ENCODE results near the gene NFYC.
A peak's percentile ranks its signal among the peaks of the same experiment; 100 is the strongest.

NFYC gene

DNA sequence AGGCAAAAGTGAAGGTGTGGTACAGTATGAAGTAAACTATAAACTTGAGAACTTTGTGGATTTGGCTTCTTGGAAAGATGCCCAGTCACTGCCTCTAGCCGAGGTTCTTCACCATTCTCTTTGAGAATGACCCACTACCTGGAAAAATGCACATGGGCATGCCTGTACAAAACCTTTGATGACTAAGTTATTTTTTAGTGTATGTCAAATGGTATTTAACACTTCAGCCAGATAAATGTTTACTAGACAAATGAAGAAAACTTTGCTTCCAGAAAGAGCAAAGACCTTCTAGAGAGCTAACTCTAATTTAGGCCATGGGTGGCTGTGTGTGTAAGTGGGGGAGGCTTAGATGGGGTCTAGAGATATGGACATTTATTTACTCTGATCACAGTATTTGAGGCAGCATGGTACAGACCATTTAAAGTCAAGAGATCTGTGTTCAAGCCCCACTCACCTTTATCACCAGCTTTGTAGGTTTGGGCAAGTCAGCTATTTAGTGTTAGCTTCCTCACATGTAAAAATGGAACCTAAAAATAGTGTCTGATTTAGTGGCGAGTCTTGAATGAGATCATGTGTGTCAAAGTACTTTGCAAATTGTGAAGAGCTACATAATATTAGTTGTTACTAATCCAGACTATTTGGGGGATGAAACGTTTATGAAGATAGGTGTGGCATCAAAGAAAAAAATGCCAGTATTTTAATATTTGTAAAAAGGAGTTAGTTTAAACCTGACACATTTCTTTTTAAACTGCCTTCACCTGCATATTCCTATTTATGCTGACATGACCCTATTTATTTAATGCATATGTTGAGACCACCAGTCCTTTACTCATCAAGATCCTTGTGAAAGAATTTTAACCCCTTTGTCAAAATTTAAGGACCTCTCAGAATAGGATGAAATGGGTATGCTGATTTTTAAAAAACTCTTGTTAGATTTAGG is 20.2 kb downstream of the NFYC start:
- no peaks in the 10 kb centered on the region for H3K27me3 Mint-ChIP-seq (ENCODE audit: low read depth, poor library complexity)
- DNase-seq, result no peak

DNA sequence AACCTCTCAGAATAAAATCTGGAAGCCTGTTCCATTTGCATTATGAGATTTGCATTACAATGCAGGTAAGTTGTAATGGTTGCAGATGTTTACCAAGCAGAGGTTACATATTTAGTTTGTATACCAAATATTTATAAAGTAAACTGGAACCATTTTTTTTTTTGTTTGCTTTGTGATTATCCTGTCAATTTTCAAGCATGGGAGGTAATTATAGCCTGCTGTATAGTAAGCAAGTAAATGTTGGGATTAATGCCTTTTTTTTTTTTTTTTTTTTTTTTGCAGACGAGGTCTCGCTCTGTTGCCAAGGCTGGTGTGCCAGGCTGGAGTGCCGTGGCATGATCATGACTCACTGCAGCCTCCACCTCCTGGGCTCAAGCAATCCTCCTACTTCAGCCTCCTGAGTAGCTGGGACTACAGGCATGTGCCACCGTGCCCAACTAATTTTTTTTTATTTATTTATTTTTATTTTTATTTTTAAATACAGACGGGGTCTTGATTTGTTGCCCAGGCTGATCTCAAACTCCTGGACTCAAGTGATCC is 21.0 kb downstream of the NFYC start:
- Mint-ChIP-seq H3K9me3 (no peaks in the 10 kb centered on the region), H3K27ac (no peak overlapping the region), H3K4me1 (peaks cover 42% of the 10 kb centered on the region), H3K4me3 (no peak overlapping the region), H3K36me3 (ENCODE audit: low read depth) (peaks cover 9% of the 10 kb centered on the region), H3K27me3 (ENCODE audit: low read depth, poor library complexity) (no peaks in the 10 kb centered on the region)
- no peak for DNase-seq
- TF ChIP-seq, protein P1, sequence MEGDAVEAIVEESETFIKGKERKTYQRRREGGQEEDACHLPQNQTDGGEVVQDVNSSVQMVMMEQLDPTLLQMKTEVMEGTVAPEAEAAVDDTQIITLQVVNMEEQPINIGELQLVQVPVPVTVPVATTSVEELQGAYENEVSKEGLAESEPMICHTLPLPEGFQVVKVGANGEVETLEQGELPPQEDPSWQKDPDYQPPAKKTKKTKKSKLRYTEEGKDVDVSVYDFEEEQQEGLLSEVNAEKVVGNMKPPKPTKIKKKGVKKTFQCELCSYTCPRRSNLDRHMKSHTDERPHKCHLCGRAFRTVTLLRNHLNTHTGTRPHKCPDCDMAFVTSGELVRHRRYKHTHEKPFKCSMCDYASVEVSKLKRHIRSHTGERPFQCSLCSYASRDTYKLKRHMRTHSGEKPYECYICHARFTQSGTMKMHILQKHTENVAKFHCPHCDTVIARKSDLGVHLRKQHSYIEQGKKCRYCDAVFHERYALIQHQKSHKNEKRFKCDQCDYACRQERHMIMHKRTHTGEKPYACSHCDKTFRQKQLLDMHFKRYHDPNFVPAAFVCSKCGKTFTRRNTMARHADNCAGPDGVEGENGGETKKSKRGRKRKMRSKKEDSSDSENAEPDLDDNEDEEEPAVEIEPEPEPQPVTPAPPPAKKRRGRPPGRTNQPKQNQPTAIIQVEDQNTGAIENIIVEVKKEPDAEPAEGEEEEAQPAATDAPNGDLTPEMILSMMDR (IDR thresholded peaks at IDR 0.05), result no peak

More for the DNA sequence above, 20.2 kb downstream of the NFYC start:
- H3K4me1 Mint-ChIP-seq, result peaks cover 42% of the 10 kb centered on the region
- H3K9me3 Mint-ChIP-seq, result no peaks in the 10 kb centered on the region
- H3K36me3 Mint-ChIP-seq (ENCODE audit: low read depth), result peaks cover 9% of the 10 kb centered on the region
- TF ChIP-seq, protein P1 (IDR thresholded peaks at IDR 0.05), result no peak
- peak overlapping the region; percentile 100 for H3K4me3 Mint-ChIP-seq
- peak overlapping the region; percentile 56 for H3K27ac Mint-ChIP-seq

DNA sequence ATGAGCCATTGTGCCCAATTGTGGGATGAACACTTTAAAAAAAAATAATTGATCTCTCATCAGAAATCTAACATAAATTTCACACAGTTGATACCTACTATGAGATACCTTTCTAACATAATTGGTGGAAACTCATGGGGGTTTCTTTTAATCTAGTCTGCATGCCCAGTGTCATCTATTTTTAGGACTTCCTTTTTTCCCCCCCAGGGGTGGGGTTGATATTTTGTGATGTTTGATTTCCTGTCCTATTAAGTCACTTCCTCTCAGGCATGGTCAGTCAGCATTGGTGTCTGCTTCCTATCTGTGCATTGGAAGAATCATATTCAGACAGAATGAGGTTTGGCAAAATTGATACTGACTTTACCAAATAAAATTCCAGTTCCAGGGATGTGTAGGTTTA is 21.5 kb downstream of the NFYC start:
- no peaks in the 10 kb centered on the region for H3K9me3 Mint-ChIP-seq
- H3K4me1 Mint-ChIP-seq, result peaks cover 42% of the 10 kb centered on the region
- no peaks in the 10 kb centered on the region for H3K27me3 Mint-ChIP-seq (ENCODE audit: low read depth, poor library complexity)
- no peak overlapping the region for H3K27ac Mint-ChIP-seq
- DNase-seq, result no peak
- TF ChIP-seq, protein P1 (IDR thresholded peaks at IDR 0.05), result no peak
- H3K36me3 Mint-ChIP-seq (ENCODE audit: low read depth), result peaks cover 9% of the 10 kb centered on the region
- H3K4me3 Mint-ChIP-seq, result no peak overlapping the region

DNA sequence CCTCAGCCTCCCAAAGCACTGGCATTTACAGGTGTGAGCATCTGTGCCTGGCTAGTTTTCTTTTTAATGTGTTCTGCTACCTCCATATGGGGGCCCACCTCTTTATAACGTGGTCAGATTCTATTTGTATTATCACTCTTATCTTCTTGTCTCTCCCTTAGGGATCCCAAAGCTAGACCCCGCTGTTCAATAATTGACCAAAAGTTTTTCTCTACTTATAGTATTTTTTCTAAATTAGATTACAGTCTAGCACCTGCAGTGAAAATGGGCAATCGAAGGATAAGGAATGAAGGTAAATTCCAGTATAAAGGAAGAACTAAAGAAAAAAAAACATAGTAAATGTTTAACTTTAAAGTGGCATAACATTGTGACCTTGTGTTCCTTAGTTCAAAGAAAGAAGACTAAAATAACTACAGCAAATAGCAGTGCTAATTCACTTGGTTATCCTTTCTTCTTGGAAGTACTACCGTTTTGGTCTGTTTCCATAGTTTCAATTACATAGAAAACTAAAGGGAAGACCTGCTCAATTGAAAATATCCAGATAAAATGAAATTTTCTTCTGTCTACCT is 24.1 kb downstream of the NFYC start:
- DNase-seq, result no peak
- peaks cover 38% of the 10 kb centered on the region for H3K4me1 Mint-ChIP-seq
- no peak overlapping the region for H3K27ac Mint-ChIP-seq
- TF ChIP-seq, protein P1 (IDR thresholded peaks at IDR 0.05), result no peak
- no peaks in the 10 kb centered on the region for H3K27me3 Mint-ChIP-seq (ENCODE audit: low read depth, poor library complexity)
- peaks cover 14% of the 10 kb centered on the region for H3K36me3 Mint-ChIP-seq (ENCODE audit: low read depth)
- H3K4me3 Mint-ChIP-seq, result no peak overlapping the region
- no peaks in the 10 kb centered on the region for H3K9me3 Mint-ChIP-seq

DNA sequence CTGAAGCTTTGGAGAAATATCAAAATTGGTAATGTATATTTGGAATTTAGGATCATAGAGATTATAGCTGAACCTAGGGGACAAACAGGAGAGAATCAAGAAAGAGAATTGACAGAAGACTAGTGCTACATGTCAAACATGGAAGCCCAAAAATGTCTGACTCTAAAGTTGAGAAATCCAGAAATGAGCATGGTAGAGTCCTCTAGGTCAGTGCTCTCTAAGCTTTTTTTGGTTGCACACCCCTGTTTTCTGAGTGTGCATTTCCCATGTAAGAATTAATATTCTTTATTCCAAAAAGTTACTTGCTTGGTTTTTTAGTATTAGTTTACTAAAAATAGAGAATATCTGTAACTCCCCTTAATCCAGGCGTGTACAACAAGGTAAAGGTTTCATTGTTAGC is 25.6 kb downstream of the NFYC start:
- no peak overlapping the region for H3K27ac Mint-ChIP-seq
- peaks cover 22% of the 10 kb centered on the region for H3K36me3 Mint-ChIP-seq (ENCODE audit: low read depth)
- H3K4me1 Mint-ChIP-seq, result peaks cover 23% of the 10 kb centered on the region
- no peaks in the 10 kb centered on the region for H3K9me3 Mint-ChIP-seq
- H3K27me3 Mint-ChIP-seq (ENCODE audit: low read depth, poor library complexity), result no peaks in the 10 kb centered on the region
- no peak overlapping the region for H3K4me3 Mint-ChIP-seq
- DNase-seq, result no peak
- TF ChIP-seq, protein P1 (IDR thresholded peaks at IDR 0.05), result no peak

Measured in nephron progenitor cell (in vitro differentiated cells).